Measurements from ENCODE around the gene CBLN3.

- TF ChIP-seq, protein P1, sequence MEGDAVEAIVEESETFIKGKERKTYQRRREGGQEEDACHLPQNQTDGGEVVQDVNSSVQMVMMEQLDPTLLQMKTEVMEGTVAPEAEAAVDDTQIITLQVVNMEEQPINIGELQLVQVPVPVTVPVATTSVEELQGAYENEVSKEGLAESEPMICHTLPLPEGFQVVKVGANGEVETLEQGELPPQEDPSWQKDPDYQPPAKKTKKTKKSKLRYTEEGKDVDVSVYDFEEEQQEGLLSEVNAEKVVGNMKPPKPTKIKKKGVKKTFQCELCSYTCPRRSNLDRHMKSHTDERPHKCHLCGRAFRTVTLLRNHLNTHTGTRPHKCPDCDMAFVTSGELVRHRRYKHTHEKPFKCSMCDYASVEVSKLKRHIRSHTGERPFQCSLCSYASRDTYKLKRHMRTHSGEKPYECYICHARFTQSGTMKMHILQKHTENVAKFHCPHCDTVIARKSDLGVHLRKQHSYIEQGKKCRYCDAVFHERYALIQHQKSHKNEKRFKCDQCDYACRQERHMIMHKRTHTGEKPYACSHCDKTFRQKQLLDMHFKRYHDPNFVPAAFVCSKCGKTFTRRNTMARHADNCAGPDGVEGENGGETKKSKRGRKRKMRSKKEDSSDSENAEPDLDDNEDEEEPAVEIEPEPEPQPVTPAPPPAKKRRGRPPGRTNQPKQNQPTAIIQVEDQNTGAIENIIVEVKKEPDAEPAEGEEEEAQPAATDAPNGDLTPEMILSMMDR (IDR thresholded peaks at IDR 0.05), result no peak
- TF ChIP-seq EZH2 (IDR thresholded peaks at IDR 0.05), result no peak
- no peak for TF ChIP-seq EZH2phosphoT487 (IDR thresholded peaks at IDR 0.05)
These were observed 31.2 kb downstream of the CBLN3 start for GRCh38 chr14:24398293-24398652.

Measured in neural progenitor cell (in vitro differentiated cells).